Psoas muscle (tissue), 8 donors: ENCODE results near the gene SIRT3. TPM values are rescaled to one million over a fixed set of nuclear protein-coding genes. Genes with fewer than 3 reads are reported as not detected.

Source experiments
- ATAC-seq, 4 donors: fragments of 200-7000 bp; cut with Tn5 transposase; one replicate each; pipeline ENCODE4 v1.9.1; 2020; ENCODE audit warnings: moderate library complexity in 3 of 4, mild to moderate bottlenecking in 2 of 4
- DNase-seq, 2 donors: peaks; one replicate each; pipeline ENCODE4 v3.0.0-alpha.2; 2020
- H3K27ac ChIP-seq: fragments of 200-600 bp; one replicate; pipeline ENCODE4 v1.8.0; 2022
- H3K27me3 ChIP-seq, 3 donors: fragments of 200-600 bp in 1 of 3; one replicate each; pipeline versions ENCODE4 v1.6.1 to v1.8.0; 2013 to 2022; ENCODE audit warnings: low read length in 2 of 3, mild to moderate bottlenecking in 2 of 3, moderate library complexity in 1 of 3; ENCODE audit not compliant: insufficient read depth in 3 of 3
- H3K36me3 ChIP-seq, 2 donors: fragments of 200-600 bp in 1 of 2; one replicate each; pipeline versions ENCODE4 v1.6.1 to v1.8.0; 2013 to 2022; ENCODE audit warnings: low read depth in 1 of 2, mild to moderate bottlenecking in 1 of 2, moderate library complexity in 1 of 2; ENCODE audit not compliant: insufficient read depth in 1 of 2
- H3K4me1 ChIP-seq: fragments of 200-600 bp; one replicate; pipeline ENCODE4 v1.8.0; 2022
- H3K4me3 ChIP-seq: fragments of 200-600 bp; one replicate; pipeline ENCODE4 v1.8.0; 2022; ENCODE audit warnings: mild to moderate bottlenecking
- H3K9me3 ChIP-seq: fragments of 200-600 bp; one replicate; pipeline ENCODE4 v1.8.0; 2022
- WGBS, 3 donors: extraction: QIAGEN DNeasy Blood & Tissue Kit; methylation state at CpG; one replicate each; pipeline versions ENCODE4 v1.1.6 to v1.1.7; 2013; 5-methylcytosine and 5-hydroxymethylcytosine counted together
- intact Hi-C, 2 donors: fragments of 100-400 bp; cut with DNase I; formaldehyde crosslinking; loops; one replicate each; pipeline versions ENCODE4 v1.11.0 to v1.14.2; 2022
- polyA plus RNA-seq, 3 donors: library from polyadenylated mRNA; stranded (reverse); fragments of 200-250 nt; gene quantifications; one replicate each; pipeline ENCODE4 v1.2.3, GENCODE V29; 2013
- total RNA-seq, 4 donors: library from RNA; stranded (reverse); fragmentation: NEBNext Ultra II Directional in 2 of 4; extraction: Animal tissue kit (Norgen Biotek cat#: 25700) in 2 of 4; gene quantifications; one replicate each; pipeline versions ENCODE4 v1.2.1 to v1.2.4, GENCODE V29; 2021 to 2023
- TF ChIP-seq, protein P1 (sequence below): fragments of 200-600 bp; IDR thresholded peaks from one replicate; pipeline ENCODE4 v1.8.0; 2022; ENCODE audit warnings: antibody characterized with exemption
- donor health status: healthy with polysubstance abuse.
- donor health status: DM: no; HTN: no; CAD: no; lungs with moderate emphysema.
- donor health status: Bipolar disorder and iron deficiency.
- donor health status: healthy.
- donor health status: DM: yes; HTN: yes; CAD: no.
- donor health status: DM: no; HTN: no; CAD: no.
- donor health status: DM: no; HTN: no; CAD: no.
- donor health status: DM: yes; HTN: yes; CAD: no.

The SIRT3 gene
- total and polyA plus RNA-seq, 7 donors = 10.4 to 23.2 (median 15.0) TPM

DNA sequence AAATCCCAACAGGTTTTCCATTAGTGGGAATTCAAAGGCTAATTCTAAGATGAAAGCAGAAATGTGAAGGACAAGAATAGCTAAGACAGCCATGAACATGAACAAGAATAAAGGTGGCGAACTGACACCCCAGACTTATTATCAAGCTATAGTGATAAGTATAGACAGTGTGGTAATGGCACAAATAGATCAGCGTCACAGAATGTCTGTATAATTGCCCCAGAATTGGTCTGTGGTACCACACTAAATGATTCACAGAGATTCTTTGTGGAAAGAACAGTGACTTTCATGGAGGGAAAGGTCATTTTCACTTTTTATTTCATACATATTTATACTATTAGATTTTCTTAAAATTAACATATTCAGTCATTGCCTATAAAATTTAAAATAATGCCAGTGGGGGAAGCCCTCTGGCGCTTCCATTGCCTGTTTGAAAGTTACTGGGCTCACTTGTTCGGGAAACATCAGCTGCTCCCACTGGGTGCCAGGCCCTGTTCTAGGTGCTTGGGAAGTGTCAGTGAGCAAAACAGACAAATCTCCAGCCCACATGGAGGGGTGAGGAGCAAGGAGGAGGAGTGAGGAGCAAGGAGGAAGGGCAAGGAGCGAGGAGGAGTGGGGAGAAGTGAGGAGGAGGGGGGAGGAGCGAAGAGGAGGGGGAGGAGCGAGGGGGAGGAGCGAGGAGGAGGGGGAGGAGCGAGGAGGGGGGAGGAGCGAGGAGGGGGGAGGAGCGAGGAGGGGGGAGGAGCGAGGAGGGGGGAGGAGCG is 30.7 kb upstream of the SIRT3 start:
- Histone ChIP-seq H3K27ac (no peak overlapping the region), H3K4me3 (no peak overlapping the region), H3K36me3 (no peaks in the 10 kb centered on the region), H3K27me3 (peaks cover 0 to 24% (median 0%) of the 10 kb centered on the region in 3 donors), H3K9me3 (peaks cover 3% of the 10 kb centered on the region), H3K4me1 (no peaks in the 10 kb centered on the region)
- intact Hi-C loops = no loop called here
- ATAC-seq (no peak), DNase-seq (no peak)
- TF ChIP-seq, protein P1, sequence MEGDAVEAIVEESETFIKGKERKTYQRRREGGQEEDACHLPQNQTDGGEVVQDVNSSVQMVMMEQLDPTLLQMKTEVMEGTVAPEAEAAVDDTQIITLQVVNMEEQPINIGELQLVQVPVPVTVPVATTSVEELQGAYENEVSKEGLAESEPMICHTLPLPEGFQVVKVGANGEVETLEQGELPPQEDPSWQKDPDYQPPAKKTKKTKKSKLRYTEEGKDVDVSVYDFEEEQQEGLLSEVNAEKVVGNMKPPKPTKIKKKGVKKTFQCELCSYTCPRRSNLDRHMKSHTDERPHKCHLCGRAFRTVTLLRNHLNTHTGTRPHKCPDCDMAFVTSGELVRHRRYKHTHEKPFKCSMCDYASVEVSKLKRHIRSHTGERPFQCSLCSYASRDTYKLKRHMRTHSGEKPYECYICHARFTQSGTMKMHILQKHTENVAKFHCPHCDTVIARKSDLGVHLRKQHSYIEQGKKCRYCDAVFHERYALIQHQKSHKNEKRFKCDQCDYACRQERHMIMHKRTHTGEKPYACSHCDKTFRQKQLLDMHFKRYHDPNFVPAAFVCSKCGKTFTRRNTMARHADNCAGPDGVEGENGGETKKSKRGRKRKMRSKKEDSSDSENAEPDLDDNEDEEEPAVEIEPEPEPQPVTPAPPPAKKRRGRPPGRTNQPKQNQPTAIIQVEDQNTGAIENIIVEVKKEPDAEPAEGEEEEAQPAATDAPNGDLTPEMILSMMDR = no peak
- 81 to 91% (median 86%) methylated on average over 4 to 5 of the region's 13 CpGs for WGBS, 3 donors

DNA sequence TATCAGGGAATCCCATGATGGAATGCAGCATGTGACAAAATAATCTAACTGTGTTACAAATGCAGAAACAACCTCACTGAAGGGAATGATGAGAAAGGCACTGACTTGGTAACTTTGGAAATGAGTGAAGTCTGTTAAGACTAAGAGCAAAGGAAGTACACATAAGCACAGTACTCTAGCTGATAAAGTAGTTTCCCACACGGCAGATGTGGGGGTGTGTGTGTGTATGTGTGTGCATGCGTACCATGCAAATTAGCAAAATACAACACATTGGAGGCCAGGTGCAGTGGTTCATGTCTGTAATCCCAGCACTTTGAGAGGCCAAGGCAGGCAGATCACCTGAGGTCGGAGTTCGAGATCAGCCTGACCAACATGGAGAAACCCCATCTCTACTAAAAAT is 25.5 kb upstream of the SIRT3 start:
- no peak overlapping the region for H3K4me3 ChIP-seq
- intact Hi-C loops = no loop called here
- WGBS, 3 donors = 86 to 90% (median 87%) methylated on average over 4 of the region's 4 CpGs
- no peak overlapping the region for H3K27ac ChIP-seq
- ATAC-seq (no peak), DNase-seq (no peak)
- TF ChIP-seq, protein P1 = no peak
- peaks cover 3% of the 10 kb centered on the region for H3K9me3 ChIP-seq
- no peaks in the 10 kb centered on the region for H3K4me1 ChIP-seq
- no peaks in the 10 kb centered on the region for H3K36me3 ChIP-seq
- H3K27me3 ChIP-seq = no peaks in the 10 kb centered on the region

- DNase-seq (no peak), ATAC-seq (no peak)
- intact Hi-C loops = no loop called here
- no peak overlapping the region for H3K4me3 ChIP-seq
- TF ChIP-seq, protein P1 = no peak
- H3K36me3 ChIP-seq = no peaks in the 10 kb centered on the region
- no peaks in the 10 kb centered on the region for H3K4me1 ChIP-seq
- H3K9me3 ChIP-seq = no peaks in the 10 kb centered on the region
- WGBS, 3 donors = 64 to 74% (median 70%) methylated on average over 10 of the region's 10 CpGs
- no peak overlapping the region for H3K27ac ChIP-seq
- H3K27me3 ChIP-seq = no peaks in the 10 kb centered on the region
Measured at GRCh38 chr11:259413-259812, 23.3 kb upstream of the SIRT3 start.

- no peaks in the 10 kb centered on the region for H3K27me3 ChIP-seq
- 76 to 81% (median 80%) methylated on average over 15 of the region's 15 CpGs for WGBS, 3 donors
- ATAC-seq (no peak), DNase-seq (no peak)
- no peak overlapping the region for H3K27ac ChIP-seq
- H3K36me3 ChIP-seq = peaks cover 0 to 8% of the 10 kb centered on the region in 2 donors
- intact Hi-C loops = no loop called here
- H3K4me3 ChIP-seq = no peak overlapping the region
- TF ChIP-seq, protein P1 = no peak
- no peaks in the 10 kb centered on the region for H3K9me3 ChIP-seq
- H3K4me1 ChIP-seq = no peaks in the 10 kb centered on the region
Measured at GRCh38 chr11:257766-258493, 21.8 kb upstream of the SIRT3 start.
